Coronary artery (tissue), 2 donors: Measurements from ENCODE around the gene NOS1.
"Not testable (repeated sequence)": the region's sequence is repeated elsewhere in the genome, so short reads cannot be mapped to it uniquely, and the experiment has no call there.

ENCODE experiments used
- DNase-seq: peaks from one replicate; pipeline ENCODE4 v3.0.0-alpha.2; 2017; ENCODE audit warnings: low spot score
- H3K27ac ChIP-seq, 2 donors: fragments of 200-600 bp; sonication (generic); one replicate each; pipeline ENCODE4 v1.5.1; 2016 to 2019
- H3K4me3 ChIP-seq: fragments of 200-600 bp; sonication (generic); 2 replicates; pipeline ENCODE4 v1.5.1; 2016; ENCODE audit warnings: mild to moderate bottlenecking, moderate library complexity
- TF ChIP-seq, protein P1 (sequence below): fragments of 200-600 bp; sonication (generic); IDR thresholded peaks from one replicate; pipeline ENCODE4 v1.5.1; 2019; ENCODE audit warnings: antibody characterized with exemption

Gene NOS1

DNA sequence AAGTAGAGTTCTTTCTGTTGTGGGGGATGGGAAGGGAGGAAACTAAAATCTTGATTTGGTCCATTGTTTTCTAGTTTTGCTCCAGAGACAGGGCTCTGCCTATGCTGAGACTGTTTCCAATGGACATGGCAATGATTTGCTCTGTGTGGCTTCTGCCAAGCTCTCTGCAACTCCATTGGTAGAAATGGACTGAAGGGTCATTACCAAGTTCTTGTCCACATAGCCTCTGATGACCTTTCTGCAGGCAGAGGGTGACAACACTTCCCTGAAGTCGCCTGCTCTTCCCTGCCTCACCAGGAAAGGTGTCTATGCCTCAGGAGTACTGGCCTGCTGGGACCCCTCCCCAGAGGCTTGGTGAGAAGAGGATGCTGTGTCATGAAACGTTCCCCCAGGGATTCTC is 39.5 kb upstream of the NOS1 start:
- Histone ChIP-seq H3K4me3 (no peak overlapping the region), H3K27ac (no peak overlapping the region)
- DNase-seq = peak; percentile 21
- TF ChIP-seq, protein P1, sequence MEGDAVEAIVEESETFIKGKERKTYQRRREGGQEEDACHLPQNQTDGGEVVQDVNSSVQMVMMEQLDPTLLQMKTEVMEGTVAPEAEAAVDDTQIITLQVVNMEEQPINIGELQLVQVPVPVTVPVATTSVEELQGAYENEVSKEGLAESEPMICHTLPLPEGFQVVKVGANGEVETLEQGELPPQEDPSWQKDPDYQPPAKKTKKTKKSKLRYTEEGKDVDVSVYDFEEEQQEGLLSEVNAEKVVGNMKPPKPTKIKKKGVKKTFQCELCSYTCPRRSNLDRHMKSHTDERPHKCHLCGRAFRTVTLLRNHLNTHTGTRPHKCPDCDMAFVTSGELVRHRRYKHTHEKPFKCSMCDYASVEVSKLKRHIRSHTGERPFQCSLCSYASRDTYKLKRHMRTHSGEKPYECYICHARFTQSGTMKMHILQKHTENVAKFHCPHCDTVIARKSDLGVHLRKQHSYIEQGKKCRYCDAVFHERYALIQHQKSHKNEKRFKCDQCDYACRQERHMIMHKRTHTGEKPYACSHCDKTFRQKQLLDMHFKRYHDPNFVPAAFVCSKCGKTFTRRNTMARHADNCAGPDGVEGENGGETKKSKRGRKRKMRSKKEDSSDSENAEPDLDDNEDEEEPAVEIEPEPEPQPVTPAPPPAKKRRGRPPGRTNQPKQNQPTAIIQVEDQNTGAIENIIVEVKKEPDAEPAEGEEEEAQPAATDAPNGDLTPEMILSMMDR = no peak

DNA sequence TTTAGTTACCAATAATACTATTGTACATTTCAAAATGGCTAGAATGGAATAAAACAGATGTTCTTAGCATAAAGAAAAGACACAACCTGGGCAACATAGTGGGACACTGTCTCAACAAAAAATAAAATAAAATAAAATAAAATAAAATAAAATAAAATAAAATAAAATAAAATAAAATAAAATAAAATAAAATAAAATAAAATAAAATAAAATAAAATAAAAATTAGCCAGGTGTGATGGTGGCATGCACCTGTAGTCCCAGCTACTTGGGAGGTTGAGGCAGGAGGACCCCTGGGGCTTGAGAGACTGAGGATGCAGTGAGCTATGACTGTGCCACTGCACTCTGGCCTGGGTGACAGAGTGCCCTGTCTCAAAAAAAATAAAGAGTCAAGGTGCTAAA is 37.1 kb upstream of the NOS1 start:
- not testable (repeated sequence) for DNase-seq, H3K27ac ChIP-seq, H3K4me3 ChIP-seq

DNA sequence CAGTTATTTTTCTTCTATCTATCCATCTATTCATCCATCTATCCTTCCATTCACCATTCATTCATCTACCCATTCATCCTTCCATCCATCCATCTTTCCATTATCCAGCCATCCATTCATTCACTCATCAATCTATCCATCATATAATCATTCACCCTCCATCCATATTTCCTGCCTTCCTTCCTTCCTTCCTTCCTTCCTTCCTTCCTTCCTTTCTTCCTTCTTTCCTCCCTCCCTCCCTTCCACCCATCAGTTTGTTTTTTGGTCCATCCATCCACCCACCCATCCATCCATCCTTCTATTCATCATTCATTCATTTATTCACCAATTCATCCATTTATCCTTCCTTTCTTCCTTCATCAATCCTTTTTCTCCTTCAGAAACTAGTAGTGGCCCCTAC is 34.3 kb upstream of the NOS1 start:
- no peak overlapping the region for H3K27ac ChIP-seq
- no peak for DNase-seq
- H3K4me3 ChIP-seq = no peak overlapping the region
- TF ChIP-seq, protein P1 = no peak

DNA sequence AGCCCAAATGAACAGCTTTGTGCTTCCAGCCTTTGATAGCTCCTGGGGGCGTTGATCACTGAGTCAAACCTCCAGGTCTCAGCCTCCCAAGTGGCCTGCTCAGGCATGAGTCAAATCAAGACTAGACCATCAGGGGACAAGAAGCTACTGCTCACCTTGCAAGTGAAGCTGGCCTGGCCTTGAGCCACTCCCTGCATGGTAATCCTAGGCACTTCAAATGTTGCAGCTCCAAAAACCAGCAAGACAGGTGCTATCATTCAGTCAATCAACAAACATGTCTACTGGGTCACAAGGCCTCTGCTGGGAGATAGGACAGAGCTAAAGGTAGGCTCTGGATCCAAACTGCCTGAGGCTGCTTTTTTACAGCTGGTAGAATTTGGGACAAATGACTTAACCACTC is 33.1 kb upstream of the NOS1 start:
- TF ChIP-seq, protein P1 = no peak
- no peak overlapping the region for H3K27ac ChIP-seq
- no peak for DNase-seq
- H3K4me3 ChIP-seq = no peak overlapping the region

DNA sequence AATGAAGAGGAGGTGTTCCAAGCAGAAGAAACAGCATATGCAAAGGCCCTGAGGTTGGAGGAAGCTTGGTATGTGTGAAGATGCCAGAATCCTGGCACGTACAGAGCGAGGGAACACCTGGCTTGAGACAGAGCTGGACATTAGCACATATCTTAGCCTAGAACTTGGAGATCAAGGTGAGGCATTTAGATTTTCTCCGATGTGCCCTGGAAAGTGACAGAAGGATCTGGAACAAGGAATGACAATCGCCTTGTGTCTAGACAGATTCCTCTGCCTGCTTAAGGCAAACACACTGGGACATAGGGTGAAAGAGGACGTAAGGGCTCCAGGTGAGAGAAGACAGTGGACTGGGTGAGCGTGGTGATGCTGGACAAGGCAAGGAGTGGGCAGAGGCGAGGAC is 32.2 kb upstream of the NOS1 start:
- no peak overlapping the region for H3K4me3 ChIP-seq
- DNase-seq = no peak

DNA sequence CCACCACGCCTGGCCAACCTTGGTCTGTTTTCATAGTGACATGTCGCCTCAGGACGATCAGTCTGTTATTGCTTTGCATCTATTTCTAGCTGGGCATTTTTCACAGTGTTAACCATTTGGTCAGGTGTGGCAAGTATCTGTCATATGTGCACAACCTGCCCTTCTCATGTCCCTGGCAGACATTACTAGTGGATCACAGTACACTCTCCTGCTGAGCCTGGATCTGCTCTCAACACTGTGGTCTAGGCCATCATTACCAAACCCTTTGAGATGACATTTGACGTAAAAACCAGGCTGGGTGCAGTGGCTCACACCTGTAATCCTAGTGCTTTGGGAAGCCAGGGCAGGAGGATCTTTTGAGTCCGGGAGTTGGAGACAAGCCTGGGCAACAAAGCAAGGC is 29.4 kb upstream of the NOS1 start:
- H3K27ac ChIP-seq = no peak overlapping the region
- TF ChIP-seq, protein P1 = no peak
- no peak for DNase-seq
- no peak overlapping the region for H3K4me3 ChIP-seq

More for the DNA sequence above, 32.2 kb upstream of the NOS1 start:
- H3K27ac ChIP-seq = no peak overlapping the region
- TF ChIP-seq, protein P1 = no peak

DNA sequence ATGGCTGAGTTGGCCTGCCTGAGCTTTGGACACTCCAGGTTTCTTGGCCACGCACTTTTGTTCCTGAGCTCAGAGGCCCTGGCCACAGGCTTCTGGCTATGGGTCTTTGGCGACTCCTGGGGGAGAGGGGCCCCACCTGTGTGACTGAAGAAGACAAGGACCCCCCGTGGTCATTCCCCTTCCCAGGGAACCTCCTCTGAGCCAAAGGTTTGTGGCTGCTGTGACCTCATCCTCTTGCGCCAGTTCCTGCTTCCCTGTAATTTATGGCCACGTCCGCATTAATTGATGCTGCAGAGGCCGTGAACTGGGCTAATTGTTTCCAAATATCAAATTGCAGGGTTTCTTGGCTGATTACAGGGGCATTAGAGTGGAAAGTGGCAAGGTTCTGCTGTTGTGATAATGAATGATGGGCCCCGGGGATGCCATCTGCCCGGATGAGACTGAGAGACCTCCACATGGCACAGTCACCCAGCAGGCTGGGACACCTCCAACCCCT is 27.6 kb upstream of the NOS1 start:
- DNase-seq = no peak

More for the DNA sequence above, 27.6 kb upstream of the NOS1 start:
- TF ChIP-seq, protein P1 = no peak
- Histone ChIP-seq H3K27ac (no peak overlapping the region), H3K4me3 (no peak overlapping the region)
